Epidermal melanocyte (primary cell): ENCODE results near the gene ROBO4.

ENCODE experiments used
- DNase-seq: peaks from one replicate; pipeline ENCODE4 v3.0.0; 2011; ENCODE audit warnings: low spot score; ENCODE audit not compliant: insufficient read length

ROBO4 gene

DNA sequence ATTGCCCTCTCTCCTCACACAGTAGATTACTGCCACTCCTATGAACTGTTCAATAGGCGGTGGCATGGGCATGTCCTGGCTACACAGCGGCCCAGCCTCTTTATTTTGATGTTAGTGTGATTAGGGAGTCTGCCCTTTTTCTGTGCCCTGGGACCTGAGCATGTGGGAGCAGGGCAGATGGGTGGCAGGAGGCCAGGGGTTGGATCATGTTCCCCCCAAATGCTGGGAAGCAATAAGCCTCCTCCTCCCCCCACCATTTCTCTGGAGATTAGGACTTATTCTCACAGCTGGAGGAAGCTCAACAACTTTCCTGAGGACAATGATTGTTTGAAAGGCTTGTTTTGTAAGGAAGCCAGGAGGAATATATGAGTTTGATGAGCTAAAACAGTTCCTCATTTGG is 22.2 kb upstream of the ROBO4 start:
- no peak for DNase-seq

DNA sequence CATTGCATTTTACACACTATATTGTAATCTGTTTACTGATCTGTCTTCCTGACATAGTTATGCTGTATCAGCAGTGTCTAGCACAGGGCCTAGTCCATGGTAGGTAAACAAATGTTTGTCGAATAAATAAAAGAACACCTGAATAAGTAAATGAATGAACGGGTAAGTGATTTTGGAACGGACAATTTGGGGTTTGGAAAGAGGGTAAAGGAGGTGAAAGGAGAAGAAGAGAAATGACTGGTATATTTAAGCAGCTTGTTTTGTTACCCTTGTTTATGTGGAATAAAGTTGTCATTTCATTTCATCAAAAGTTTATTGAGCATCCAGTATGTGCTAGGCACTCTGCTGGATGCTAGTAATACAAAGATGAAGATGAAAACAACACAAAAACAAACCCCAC is 21.3 kb upstream of the ROBO4 start, which contains the start of gene HEPN1:
TSS of gene HEPN1 (plus strand) at position 301 of the 400 bp plus-strand sequence.
- DNase-seq = no peak

DNA sequence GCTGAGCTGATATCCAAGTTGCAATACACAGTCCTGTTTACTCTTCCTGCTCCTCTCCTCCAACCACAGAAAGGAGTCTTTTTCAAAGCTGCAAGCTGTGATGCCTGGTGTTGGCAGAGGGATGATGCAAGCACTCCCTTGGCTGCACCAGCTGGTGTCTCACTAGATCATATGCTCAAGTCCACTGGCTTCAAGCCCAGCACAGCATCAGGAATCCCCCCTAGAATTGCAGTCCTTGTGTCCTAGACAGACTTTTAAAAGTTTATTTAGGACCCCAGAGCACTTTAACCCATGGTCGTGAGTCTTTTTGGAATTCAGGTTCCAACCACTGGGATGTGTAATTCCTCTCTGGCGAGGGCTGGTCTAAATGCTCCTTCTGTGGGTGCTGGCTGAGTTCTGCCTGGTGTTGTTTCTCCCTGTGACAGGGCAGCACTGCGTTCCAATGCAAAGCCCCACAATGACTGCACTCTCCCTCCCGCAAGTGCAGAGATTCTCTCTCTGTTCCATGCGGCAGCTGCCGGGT is 19.5 kb upstream of the ROBO4 start:
- DNase-seq = no peak

DNA sequence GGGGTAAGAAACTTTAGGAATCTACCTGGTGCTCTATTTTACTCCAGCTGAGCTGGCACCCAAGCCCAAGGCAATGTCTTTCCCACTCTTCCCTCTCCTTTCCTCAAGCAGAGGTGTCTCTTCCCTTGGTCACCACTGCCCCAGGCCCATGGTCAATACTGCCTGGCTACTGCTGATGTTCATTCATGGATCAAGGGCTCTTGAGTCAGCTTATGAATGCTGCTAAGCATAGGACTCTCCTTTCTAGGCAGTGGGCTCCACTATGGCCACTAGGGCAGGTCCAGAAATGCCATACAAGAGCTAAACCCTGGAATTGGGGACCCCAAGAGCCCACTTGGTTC is 18.7 kb upstream of the ROBO4 start:
- DNase-seq = no peak

DNA sequence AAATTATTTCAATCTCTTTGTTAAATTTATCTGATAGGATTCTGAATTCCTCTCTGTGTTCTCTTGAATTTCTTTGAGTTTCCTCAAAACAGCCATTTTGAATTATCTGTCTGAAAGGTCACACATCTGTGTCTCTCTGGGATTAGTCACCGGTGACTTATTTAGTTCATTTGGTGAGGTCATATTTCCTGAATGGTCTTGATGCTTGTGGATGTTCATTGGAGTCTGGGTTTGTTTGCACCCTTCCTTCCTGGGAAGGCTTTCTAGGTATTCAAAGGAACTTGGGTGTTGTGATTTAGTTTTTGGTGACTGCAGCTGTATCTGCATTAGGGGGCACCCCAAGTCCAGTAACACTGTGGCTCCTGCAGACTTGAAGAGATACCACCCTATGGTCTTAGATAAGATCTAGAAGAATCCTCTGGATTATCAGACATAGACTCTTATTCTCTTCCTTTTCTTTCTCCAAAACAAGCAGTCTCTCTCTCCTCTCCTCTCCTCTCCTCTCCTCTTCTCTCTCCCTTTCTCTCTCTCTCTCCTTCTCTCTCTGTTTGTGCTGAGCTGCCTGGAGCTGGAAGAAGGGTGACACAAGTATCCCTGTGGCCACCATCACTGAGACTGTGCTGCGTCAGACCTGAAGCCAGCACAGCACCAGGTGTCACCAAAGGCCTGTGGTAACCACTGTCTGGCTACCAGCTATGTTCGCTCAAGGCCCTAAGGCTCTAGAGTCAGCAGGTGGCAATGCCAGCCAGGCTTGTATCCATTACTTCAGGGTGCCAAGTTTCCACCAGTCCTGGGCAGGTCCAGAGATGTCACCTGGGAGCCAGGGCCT is 18.1 kb upstream of the ROBO4 start:
- no peak for DNase-seq

DNA sequence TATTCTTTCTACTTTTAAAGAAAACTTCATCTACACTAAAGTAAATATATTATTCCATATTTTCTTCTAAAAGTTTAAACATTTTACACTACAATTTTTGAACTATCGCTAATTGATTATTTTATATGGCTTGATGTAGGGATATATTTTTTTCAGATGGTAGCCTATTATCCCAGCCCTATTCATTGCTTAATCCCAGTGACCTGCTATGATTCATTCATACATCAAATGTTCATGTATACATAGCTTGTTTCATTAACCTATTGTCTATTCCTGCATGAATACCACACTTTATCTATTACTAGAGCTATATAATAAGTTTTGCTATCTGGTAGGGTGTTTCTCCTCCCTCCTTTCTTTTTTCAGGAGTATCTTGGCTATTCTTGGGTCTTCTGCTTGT is 5.0 kb upstream of the ROBO4 start:
- DNase-seq = no peak

DNA sequence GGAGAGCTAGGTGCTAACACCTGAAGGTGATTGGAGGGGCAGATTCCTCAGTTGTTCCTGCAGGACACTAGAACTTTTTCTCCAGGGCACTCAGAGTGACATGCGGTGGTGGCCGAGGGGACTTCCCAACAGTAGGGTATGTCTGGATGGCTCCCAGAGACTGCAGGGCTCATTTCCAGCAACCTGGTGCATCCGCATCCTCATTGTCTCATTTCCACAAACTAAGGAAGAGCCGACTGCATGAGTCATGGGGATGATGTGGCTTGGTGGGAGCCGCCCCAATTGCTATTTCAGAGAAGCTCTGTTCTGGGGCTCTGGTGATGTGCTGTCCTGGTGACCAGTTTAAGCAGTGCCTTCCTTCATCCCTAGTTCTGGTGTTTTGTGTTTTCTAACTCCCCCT is 2.8 kb upstream of the ROBO4 start:
- DNase-seq = peak; percentile 52

DNA sequence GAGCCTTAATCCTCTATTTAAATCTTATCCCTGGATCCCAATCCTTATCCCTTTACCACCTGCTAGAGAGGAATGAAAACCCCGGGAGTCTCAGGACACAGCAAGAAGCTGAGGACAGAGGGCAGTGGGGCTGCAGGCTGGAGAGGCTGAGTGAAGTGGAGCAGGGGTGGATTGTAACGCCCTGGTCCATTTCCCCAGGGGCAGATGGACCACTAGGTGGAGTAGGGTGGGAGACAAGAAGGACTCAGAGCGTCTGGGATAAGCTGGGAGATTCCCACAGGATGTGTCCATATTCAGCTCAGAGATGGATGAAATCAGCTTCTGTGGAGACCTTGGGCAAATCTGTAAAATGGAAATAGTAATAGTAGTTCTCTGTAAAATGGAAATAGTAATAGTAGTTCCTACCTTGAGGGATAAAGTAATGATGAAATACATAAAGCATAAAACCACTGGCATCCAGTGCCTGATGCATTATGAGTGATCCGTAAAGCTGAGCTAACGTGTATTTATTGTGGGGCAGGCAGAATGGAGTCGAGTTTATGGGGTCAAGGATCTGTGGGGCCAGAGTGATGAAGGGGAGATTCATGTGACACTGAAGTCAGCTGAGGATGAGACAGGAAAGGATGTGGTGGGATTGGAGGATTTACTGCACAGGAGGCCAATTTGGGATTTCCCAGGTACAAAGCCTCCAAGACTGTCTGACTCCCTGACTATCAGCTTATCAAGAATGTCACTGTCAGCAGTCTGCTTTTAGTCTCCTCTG is 1.9 kb upstream of the ROBO4 start:
- no peak for DNase-seq

DNA sequence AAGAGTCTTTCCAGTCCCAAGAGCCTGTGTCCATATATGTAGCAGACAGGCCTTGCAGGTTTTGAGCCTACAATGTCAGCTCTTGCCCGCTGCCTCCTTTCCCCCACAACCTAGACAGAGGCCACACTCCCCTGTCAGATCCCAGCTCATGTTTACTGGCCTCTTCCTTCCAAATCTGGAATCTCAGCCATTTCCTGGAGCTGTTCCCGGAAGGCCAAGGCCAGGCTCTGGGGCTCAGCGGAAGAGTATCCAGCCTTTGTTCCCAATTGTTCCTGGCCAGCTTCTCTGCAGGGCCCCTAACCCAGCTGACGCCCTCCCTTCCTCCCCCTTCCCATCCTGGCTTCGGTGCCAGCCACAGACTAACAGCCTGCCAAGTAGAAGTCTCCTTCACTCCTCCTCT is 1.0 kb upstream of the ROBO4 start:
- DNase-seq = no peak

DNA sequence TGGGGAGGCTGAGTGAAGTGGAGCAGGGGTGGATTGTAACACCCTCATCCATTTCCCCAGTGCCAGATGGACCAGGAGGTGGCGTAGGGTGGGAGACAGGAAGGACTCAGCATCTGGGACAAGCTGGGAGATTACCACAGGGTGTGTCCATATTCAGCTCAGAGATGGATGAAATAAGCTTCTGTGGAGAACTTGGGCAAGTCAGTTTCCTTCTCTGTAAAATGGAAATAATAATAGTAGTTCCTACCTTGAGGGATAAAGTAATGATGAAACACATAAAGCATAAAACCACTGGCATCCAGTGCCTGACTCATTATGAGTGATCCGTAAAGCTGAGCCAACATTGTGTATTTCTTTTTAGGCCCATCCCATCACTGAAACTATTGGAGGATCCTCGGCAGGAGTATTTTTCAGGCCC is 607 bp upstream of the ROBO4 start:
- DNase-seq = no peak

DNA sequence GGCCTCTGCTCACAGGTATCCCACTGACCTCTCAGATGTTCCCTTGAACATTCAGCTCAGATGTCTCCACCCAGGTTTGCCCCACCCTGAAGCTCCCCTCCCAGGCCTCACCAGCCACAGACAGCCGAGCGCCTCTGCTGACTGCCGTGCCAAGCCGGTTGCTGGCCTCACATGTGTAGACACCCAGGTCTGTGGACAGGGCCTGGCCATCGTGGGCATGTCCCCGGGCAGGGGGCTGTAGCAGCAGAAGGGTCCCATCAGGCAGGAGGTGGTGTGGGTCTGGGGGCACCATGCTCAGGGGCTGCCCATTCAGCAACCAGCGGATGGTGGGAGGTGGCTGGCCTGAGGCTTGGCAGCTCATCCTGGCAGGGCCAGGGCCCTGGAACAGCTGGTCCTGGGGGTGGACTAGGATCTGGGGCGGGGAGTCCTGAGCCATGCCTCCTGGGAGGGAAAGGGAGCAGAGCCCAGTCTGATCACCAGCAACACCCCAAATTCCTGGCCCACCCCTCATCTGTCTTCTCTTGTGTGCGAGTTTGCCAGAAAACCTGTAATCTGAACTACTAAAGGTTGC is 759 bp downstream of the ROBO4 start:
- DNase-seq = no peak

DNA sequence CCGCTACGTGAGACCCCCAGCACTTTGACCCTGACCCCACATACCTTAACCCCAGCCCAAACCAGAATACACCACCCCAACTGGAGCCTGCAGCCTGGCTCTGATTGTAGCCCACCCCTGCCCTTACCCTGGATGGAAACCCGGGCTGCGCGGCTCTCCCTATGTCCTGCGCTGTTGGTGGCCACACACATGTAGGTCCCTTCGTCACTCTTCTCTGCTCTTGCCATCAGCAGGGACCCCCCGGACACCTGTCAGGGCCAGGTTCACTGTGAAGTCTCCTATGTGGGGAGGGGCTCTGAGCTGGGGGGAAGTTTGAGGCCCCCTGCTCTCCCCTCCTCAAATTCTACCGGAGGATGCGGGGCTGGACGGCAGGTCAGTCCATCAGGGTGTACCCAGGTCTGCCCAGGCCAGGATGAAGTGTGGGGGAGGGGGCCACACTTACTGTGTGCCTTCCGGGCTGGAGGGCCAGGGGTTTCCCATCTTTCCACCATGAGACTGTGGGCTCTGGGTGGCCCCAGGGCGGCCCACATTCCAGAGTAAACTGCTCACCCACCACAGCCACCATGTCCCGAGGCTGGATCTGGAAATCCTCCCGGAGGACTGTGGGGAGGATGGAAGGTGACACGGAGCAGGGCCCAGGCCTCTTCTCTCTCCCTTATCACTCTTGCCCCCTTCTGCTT is 1.5 kb downstream of the ROBO4 start:
- DNase-seq = no peak

DNA sequence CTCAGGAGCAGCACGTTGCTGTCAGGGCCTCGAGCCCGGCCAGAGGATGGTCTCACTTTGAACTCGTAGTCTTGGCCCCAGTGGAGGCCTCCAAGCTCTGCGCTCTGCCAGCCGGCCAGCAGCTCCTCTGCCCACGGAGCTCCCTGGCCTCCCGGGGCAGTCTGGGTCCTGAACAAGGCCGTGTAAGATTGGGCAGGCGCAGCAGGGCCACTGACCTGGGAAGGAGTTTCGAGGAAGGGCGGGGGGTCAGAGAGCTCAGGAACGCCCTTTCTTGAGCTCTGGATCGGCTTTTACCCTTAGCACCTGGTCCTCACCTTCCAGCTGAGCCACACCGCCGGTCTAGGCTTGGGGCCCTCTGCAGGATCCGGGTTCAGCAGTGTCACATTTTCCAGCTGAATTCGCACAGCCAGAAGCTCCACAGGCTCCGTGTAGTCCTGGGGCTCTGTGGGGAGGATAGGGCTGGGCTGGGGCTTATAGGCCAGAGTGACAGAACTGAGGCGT is 2.1 kb downstream of the ROBO4 start:
- no peak for DNase-seq

DNA sequence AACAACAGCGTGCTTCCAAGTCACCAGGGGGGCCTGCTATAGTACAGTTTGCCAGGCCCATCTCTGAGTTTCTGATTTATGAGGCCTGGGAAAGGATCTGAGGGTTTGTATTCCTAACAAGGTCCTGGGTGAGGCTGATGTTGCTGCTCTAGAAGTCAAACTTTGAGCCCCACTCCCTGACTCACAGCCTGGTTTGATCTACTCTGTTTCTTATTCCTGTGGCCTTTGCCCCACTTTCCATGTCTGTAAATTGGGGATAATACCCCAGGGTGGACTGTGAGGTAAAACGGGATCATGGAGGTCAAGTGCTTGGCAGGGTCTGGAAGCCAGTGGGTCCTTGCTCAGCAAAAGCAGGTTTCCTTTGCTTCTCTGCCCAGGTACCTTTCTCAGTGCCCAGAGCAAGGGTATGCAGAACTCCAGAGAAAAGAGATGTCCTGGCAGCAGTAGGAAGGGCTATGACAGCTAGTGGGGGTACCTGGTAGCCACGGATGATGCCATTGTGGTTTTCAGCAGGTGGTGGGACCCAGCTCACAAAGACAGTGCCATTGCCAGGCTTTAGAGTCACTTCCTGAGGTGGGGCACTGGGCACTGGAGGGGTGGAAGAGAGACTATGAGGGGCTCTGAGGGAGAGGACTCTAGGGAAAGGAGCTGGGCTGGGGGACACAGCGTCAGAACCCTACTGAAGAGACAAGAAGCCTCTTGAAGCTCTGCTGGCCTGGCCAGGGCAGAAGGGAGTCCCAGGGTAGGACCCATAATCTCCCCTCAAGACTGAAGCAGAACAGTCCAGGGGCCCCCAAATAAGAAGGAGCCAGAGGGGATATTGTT is 2.8 kb downstream of the ROBO4 start:
- no peak for DNase-seq

DNA sequence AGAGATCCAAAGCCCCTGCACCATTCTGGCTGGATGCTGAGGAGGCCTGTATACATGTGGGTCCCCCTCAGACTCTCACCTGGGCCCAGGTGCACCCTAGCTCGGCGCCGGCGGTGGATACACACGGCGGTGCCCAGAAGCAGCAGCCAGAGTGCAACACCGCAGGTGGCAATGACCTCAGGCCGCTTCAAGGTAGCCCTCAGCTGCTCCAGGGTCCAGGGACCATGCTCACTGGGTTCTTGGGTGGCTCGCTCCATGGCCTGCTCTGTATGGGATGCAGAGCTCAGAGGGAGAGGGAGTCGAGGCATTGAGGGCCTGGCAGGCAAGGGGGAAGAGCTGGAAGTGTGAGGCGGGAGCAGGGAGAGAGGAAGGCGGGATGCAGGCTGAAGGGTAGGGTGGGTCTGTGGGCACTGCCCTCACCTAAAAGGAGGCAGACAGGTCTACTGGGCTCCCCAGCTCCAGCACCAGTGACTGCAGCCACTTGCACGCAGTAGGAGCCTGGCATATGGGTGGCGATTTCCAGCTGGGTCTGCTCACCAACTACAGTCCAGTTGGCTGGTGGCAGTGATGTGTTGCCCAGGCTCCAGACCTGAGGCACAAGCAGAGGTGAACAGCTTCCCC is 3.8 kb downstream of the ROBO4 start:
- DNase-seq = no peak

DNA sequence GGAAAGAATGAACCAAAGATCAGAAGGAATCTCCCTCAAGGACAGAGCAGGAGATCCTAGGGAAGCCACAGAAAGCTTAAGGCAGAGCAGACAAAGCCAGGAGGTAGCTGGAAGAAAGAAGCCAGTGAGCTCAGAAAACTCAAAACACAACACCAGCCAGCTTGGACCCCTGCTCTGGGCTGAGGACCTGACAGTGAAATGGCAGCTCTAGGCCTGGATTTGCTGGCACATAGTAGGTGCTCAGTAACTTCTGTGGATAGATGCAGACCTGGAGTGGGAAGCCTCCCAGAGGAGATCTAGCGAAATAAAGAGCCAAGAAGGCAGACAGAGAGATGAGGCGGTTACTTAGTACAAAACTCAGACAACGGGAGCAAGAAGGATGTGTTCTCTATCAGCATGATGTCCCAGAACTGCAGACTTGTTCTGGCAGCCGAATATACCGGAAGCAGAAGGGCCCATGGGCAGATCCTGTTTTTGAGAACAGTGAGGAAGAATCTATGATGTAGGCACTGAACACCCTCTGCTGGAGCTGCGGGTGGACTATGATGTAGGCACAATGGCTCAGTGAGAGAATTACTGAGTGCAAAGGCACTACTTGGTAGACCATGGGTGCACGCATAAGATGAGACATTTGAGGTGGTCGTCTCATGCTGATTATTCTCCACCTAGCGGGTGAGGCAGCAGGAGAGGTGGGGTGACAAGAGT is 4.8 kb downstream of the ROBO4 start:
- no peak for DNase-seq

DNA sequence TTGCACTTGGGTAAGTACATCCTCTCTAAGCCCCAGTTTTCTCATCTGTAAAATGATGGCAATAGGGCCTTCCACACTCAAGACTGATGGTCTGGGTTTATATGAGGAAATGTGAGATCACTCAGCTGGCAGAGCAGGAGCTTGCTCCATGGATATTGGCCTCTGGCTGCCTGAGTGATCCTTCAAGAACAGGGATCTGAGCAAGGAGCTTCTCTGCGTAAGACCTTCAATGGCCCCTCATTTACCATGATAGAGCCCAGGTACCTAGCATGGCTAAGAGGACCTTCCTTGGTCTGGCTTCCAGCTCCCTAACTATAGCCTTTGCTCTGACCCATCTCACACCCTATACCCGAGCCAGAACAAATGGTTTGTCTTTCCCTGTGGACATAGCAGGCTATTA is 5.5 kb downstream of the ROBO4 start:
- DNase-seq = no peak

DNA sequence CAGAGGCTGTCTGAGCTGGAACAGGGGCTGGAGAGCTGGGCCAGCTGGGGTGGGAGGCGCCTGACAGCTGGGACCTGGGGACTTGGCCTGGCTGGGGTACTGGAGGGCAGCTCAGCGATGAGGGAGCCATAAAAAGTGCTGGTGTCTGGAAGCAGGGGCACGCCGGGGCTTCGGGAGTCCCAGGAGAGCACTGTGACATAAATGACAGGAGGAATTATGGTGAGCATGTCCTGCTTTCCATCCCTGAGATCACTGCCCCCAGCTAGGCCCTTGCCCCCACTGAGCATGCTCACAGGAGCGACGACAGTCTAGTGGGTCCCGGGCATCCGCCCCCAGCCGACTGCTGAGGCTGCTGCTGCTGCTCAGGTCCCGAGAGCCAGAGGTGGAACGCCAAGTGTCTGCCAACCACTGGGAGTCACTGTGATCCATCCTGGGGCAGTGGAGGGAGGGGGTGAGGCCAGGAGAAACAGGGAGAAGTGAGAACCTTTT is 6.2 kb downstream of the ROBO4 start:
- no peak for DNase-seq

DNA sequence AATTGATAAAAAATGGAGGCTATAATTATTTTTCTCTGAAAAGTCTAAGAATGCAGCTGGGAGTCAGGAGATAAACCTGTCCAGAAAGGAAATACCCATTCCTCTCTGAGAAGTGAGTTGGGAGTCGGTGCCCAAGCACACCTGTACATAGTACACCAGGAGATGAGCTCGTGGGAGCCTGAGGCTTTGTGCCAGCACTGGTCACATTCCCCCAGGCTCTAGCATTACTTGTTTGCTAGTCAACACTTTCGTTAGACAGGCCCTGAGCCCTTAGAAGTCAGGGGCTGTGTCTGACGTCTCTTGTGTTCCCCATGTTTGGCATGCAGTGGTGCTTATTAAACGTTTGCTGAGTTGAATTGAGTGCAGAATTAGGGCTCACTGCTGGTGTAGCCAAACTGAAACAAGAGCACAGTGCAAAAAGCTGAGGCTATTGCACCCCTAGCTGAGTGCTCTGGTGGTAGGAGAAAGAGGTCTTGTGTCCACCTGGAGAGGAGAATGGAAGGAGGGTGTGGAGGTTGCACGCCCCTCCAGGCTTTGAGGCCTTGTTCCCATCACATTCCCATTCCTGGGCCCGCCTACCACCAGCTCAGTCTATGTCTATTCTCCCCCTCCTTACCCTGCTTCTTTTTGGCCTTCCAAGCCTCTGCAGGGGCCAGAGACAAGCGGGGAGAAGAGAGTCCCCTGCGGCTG is 6.8 kb downstream of the ROBO4 start:
- DNase-seq = no peak
